ENCODE results near the gene TSKS.

DNA sequence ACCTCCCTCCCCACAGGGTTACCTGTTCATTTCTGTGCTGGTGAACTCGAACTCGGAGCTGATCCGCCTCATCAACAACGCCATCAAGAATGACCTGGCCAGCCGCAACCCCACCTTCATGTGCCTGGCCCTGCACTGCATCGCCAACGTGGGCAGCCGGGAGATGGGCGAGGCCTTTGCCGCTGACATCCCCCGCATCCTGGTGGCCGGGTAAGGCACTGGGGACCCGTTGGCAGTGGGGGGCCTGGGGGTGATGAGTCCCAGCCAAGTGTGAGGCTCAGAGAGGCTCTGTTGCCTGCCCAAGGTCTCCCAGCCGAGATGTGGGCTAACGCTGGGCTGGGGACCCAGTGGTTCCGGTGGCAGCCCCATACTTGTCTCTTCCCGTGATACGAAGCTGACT, 19.4 kb upstream of the TSKS start:
- TF ChIP-seq, protein P1, sequence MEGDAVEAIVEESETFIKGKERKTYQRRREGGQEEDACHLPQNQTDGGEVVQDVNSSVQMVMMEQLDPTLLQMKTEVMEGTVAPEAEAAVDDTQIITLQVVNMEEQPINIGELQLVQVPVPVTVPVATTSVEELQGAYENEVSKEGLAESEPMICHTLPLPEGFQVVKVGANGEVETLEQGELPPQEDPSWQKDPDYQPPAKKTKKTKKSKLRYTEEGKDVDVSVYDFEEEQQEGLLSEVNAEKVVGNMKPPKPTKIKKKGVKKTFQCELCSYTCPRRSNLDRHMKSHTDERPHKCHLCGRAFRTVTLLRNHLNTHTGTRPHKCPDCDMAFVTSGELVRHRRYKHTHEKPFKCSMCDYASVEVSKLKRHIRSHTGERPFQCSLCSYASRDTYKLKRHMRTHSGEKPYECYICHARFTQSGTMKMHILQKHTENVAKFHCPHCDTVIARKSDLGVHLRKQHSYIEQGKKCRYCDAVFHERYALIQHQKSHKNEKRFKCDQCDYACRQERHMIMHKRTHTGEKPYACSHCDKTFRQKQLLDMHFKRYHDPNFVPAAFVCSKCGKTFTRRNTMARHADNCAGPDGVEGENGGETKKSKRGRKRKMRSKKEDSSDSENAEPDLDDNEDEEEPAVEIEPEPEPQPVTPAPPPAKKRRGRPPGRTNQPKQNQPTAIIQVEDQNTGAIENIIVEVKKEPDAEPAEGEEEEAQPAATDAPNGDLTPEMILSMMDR (IDR thresholded peaks at IDR 0.05): no peak
- TF ChIP-seq NR3C1 (CRISPR knock-in tag; conservative IDR thresholded peaks at IDR 0.05; ENCODE audit: low read depth): no peak

Data from WTC11 (cell line).